GM19328 (cell line): ENCODE measurements around the gene MAPK8IP3.

Source experiments
- ATAC-seq: cut with Tn5 transposase; IDR thresholded peaks from one replicate; pipeline ENCODE4 v1.9.1; 2021; ENCODE audit warnings: mild to moderate bottlenecking, moderate library complexity; ENCODE audit not compliant: unreplicated experiment

Gene MAPK8IP3

DNA sequence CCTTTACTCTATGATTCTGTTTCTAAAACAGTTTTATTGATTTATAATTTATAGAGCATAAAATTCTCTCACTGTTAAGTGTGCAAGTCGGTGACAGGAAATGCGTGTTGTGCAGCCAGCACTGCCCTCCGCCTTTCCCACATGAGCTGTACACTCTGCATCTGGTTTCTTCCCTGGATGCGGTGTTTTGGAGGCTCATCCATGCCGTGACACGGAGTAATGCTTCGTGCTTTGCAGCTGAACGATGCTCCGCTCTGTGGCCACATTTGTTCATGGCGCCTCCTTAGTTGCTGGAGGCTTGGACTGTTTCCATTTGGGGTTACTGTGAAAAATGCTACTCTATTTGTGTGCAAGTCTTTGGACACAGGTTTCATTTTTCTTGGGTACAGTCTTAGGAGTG, 94.7 kb downstream of the MAPK8IP3 start:
- no peak for ATAC-seq

- no peak for ATAC-seq
Observed at GRCh38 chr16:1807626-1808025, 101.6 kb downstream of the MAPK8IP3 start.

GRCh38 chr16:1808691-1809090, 102.7 kb downstream of the MAPK8IP3 start:
- ATAC-seq = no peak

DNA sequence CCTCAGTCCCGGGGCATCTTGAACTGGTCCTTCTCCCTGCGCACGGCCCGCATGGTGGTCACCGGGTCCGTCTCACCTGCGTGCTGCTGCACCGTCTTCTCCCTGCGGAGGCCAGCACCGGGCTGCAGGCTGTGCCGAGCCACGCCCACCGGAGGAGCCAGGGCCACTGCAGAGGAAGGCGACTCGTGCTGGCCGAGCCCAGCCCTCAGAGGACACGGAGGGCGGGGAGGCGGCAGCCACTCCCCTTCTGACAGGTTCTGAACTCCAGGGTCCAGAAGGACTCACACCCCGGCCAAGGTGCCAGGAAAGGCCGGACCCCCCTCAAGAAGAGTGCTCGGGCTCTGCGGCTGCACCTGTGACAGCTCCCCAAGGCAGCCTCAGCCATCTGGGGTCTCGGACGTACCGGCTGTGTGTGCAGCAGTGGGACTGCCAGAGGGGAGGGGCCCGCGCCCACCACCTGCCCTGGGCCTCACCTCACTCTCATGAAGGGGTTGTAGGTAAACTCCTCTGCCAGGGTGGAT, 103.3 kb downstream of the MAPK8IP3 start:
- ATAC-seq = no peak

DNA sequence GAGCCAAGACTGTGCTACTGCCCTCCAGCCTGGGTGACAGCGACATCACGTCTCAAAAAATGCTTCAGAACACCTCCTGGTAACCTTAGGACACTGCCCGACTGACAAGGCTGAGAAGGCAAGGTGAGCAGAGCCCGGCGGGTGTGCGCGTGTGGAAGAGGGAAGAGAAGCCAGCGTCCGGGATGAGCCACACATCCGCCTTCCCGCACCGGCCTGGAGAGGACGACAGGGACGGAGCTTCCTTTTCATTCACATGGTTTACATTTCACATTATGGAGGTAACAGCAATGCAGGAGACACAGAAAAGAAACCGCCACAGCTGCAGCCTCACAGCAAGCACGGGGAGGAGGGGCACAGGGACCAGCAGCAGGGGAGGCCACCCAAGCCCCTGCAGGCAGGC, 104.1 kb downstream of the MAPK8IP3 start:
- no peak for ATAC-seq

GRCh38 chr16:1810536-1810935, 104.5 kb downstream of the MAPK8IP3 start:
- ATAC-seq = no peak

- ATAC-seq = no peak
Observed at GRCh38 chr16:1812732-1813163, 106.8 kb downstream of the MAPK8IP3 start.

- no peak for ATAC-seq
Observed at GRCh38 chr16:1815461-1815860, 109.5 kb downstream of the MAPK8IP3 start.

- ATAC-seq = no peak
Observed at GRCh38 chr16:1816396-1817275, 110.6 kb downstream of the MAPK8IP3 start.

DNA sequence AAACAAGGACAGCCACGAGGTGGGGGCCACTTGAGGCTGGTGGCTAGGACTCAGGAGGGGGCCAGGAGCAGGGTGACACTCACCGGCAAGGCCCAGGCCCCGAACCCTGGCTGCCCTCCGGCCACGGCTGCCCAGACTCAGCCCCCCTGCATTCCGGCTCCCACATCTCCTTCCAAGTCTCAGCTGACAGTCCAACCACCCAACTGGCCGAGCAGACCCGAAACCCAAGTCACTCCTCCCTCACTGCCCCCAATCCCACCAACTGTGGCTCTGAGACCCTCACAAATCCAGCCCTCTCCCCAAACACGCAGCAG, 111.2 kb downstream of the MAPK8IP3 start:
- ATAC-seq = no peak

DNA sequence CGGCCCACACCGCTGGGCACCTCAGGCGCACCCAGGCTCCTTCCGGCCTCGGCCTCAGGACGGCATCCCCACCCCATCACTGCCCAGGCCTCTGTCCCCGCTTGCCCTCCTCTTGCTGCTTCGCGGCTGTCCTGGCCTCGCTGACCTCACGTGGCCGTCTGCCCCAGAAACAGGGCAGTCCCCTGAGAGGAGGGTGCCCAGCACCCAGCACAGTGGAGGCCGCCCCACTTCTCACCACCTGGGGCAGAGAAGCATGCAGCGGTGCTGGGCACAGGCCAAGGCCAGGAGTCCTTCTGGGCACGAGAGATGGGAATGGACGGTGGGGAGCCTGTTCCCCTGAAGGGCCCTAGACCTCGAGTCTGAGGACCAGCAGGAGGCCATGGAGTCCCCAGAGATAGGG, 111.7 kb downstream of the MAPK8IP3 start:
- ATAC-seq = no peak

DNA sequence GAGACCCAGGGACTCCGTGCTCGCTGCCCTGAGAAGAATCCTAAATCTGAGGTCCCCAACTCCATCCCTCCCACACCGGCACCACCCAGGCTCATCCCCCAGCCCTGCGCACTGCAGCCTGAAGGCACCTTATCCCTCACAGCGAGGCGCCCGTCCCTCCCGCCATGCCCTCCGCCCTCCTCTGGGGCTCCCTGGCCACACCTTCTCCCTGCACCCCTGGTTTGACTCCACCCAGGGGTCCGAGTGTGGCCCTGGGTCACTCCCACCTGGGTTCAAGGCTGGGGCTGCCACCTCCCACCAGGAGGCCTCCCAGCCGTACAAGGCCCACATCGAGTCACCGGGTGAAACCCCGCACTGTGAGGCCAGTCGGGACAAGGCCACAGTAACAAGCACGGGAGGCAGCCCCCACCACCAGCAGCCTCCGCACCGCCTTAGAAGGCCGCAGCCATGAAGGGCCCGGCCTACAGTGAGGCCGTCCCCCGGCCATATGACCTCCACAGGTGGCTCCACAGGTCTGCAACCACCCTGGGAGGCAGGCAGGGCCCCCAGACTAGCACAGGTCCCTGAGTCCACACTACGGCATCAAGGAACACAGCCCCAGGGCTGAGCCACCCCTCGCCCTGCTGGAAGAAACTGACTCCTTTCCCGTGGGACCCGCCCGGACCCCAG, 112.3 kb downstream of the MAPK8IP3 start:
- ATAC-seq = no peak

GRCh38 chr16:1818873-1819525, 113.0 kb downstream of the MAPK8IP3 start:
- ATAC-seq = no peak

- no peak for ATAC-seq
Observed at GRCh38 chr16:1819611-1820010, 113.6 kb downstream of the MAPK8IP3 start.
